H1 (cell line): Measurements from ENCODE around the gene TMEM151A.

Source experiments
- GABPA ChIP-seq: IDR thresholded peaks from 2 replicates; pipeline ENCODE4 v1.6.1; 2011; ENCODE audit warnings: mild to moderate bottlenecking, low read length, moderate library complexity, borderline replicate concordance; ENCODE audit not compliant: insufficient read depth
- TEAD4 ChIP-seq: IDR thresholded peaks from 2 replicates; pipeline ENCODE4 v1.6.1; 2012; ENCODE audit warnings: low read depth, low read length, inconsistent platforms, mixed read lengths

DNA sequence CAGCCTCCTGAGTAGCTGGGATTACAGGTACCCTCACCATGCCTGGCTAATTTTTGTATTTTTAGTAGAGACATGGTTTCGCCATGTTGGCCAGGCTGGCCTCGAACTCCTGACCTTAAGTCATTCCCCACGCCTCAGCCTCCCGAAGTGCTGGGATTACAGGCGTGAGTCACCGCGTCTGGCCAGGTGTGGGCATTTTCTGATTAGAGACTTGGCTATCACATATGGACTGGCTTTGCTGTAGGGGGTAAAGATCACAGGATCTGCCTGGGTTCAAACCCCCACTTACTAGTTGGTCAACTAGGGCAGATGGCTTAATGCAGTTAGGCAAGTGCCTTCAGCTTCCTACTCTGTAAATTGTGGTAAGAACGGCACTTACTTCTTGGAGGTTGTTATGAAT, 18.6 kb downstream of the TMEM151A start:
- no peak for TF ChIP-seq GABPA
- TF ChIP-seq TEAD4: no peak
